Neural cell (in vitro differentiated cells): Measurements from ENCODE around the gene NCBP3. TPM values are rescaled to one million over a fixed set of nuclear protein-coding genes. Genes with fewer than 3 reads are reported as not detected.

Source experiments
- H2AFZ ChIP-seq: fragments of 200-600, 300-800 bp; sonication (generic), shearing (Covaris generic); 2 replicates; pipeline ENCODE4 v1.6.0; 2014; ENCODE audit warnings: low read depth, mild to moderate bottlenecking, antibody characterized with exemption, low read length, moderate library complexity
- H3F3A ChIP-seq: fragments of 200-600 bp; shearing (Covaris generic); 2 replicates; pipeline ENCODE4 v1.6.1; 2016; ENCODE audit warnings: mild to moderate bottlenecking, moderate library complexity, mixed read lengths, antibody characterized with exemption, low read length; ENCODE audit not compliant: insufficient read depth, poor library complexity, severe bottlenecking
- H3K27ac ChIP-seq: fragments of 200-600, 300-800 bp; sonication (generic), shearing (Covaris generic); 2 replicates; pipeline ENCODE4 v1.5.1; 2014; ENCODE audit warnings: mild to moderate bottlenecking, low read length, moderate library complexity
- H3K27me3 ChIP-seq: fragments of 300-800, 200-600 bp; sonication (generic), shearing (Covaris generic); 2 replicates; pipeline ENCODE4 v1.6.0; 2014; ENCODE audit warnings: mild to moderate bottlenecking, low read depth, low read length, moderate library complexity; ENCODE audit not compliant: insufficient read depth
- H3K36me3 ChIP-seq: fragments of 300-800, 200-600 bp; sonication (generic), shearing (Covaris generic); 2 replicates; pipeline ENCODE4 v1.5.1; 2014; ENCODE audit warnings: mild to moderate bottlenecking, antibody characterized with exemption, low read length, moderate library complexity; ENCODE audit not compliant: insufficient read depth
- H3K4me2 ChIP-seq: fragments of 300-800, 200-600 bp; sonication (generic), shearing (Covaris generic); 2 replicates; pipeline ENCODE4 v1.6.0; 2014; ENCODE audit warnings: mild to moderate bottlenecking, low read length
- H3K4me3 ChIP-seq: fragments of 300-800, 200-600 bp; sonication (generic), shearing (Covaris generic); 2 replicates; pipeline ENCODE4 v1.5.1; 2014; ENCODE audit warnings: mild to moderate bottlenecking, low read length, moderate library complexity
- H3K79me2 ChIP-seq: fragments of 200-600 bp; shearing (Covaris generic); replicated peaks from 2 replicates; pipeline ENCODE4 v1.6.0; 2014; ENCODE audit warnings: mild to moderate bottlenecking, low read length, moderate library complexity; ENCODE audit not compliant: insufficient read depth
- H3K9ac ChIP-seq: fragments of 300-800, 200-600 bp; sonication (generic), shearing (Covaris generic); 2 replicates; pipeline ENCODE4 v1.6.1; 2016; ENCODE audit warnings: mild to moderate bottlenecking, low read length, mixed read lengths
- H3K9me2 ChIP-seq: fragments of 200-600 bp; shearing (Covaris generic); 2 replicates; pipeline ENCODE4 v1.6.1; 2016; ENCODE audit warnings: mild to moderate bottlenecking, low read length, mixed read lengths; ENCODE audit not compliant: insufficient read depth
- H3K9me3 ChIP-seq: fragments of 200-600, 300-800 bp; sonication (generic), shearing (Covaris generic); 2 replicates; pipeline ENCODE4 v1.6.1; 2016; ENCODE audit warnings: mild to moderate bottlenecking, mixed run types, low read length, moderate library complexity, mixed read lengths
- H4K20me1 ChIP-seq: fragments of 200-600 bp; shearing (Covaris generic); 2 replicates; pipeline ENCODE4 v1.6.1; 2016; ENCODE audit warnings: mild to moderate bottlenecking, mixed run types; ENCODE audit not compliant: insufficient read depth
- CTCF ChIP-seq: fragments of 450-650 bp; IDR thresholded peaks from 2 replicates; pipeline ENCODE4 v1.5.1; 2014; ENCODE audit warnings: antibody characterized with exemption, mild to moderate bottlenecking, moderate library complexity; ENCODE audit not compliant: poor library complexity, severe bottlenecking
- EP300 ChIP-seq: fragments of 450-650 bp; conservative IDR thresholded peaks from 2 replicates; pipeline ENCODE4 v1.6.1; 2014; ENCODE audit warnings: antibody characterized with exemption, mild to moderate bottlenecking, moderate library complexity; ENCODE audit not compliant: poor library complexity, severe bottlenecking
- EZH2 ChIP-seq: fragments of 200-600, 300-800 bp; shearing (Covaris generic), sonication (generic); IDR thresholded peaks from 2 replicates; pipeline ENCODE4 v1.6.1; 2014; ENCODE audit warnings: antibody characterized with exemption, low read length, borderline replicate concordance, mild to moderate bottlenecking; ENCODE audit not compliant: insufficient read depth, poor library complexity, severe bottlenecking
- MXI1 ChIP-seq: fragments of 450-650 bp; conservative IDR thresholded peaks from 2 replicates; pipeline ENCODE4 v1.6.1; 2014; ENCODE audit warnings: antibody characterized with exemption, mild to moderate bottlenecking; ENCODE audit not compliant: poor library complexity, severe bottlenecking
- POLR2AphosphoS5 ChIP-seq: IDR thresholded peaks from 2 replicates; pipeline ENCODE4 v1.6.1; 2012
- RAD21 ChIP-seq: fragments of 450-650 bp; conservative IDR thresholded peaks from 2 replicates; pipeline ENCODE4 v1.6.1; 2014; ENCODE audit warnings: antibody characterized with exemption, mild to moderate bottlenecking, moderate library complexity
- REST ChIP-seq: IDR thresholded peaks from 2 replicates; pipeline ENCODE4 v1.6.1; 2012; ENCODE audit warnings: borderline replicate concordance
- SMC3 ChIP-seq: fragments of 450-650 bp; conservative IDR thresholded peaks from 2 replicates; pipeline ENCODE4 v1.6.1; 2014; ENCODE audit warnings: antibody characterized with exemption, mild to moderate bottlenecking, moderate library complexity; ENCODE audit not compliant: poor library complexity
- TAF1 ChIP-seq: IDR thresholded peaks from 2 replicates; pipeline ENCODE4 v1.6.1; 2012; ENCODE audit warnings: low read depth
- polyA plus RNA-seq: library from polyadenylated mRNA; depleted of rRNA; stranded (reverse); fragments of >200 nt; gene quantifications from 2 replicates; pipeline ENCODE4 v1.2.3, GENCODE V29; 2014

Gene NCBP3
- polyA plus RNA-seq, 1 donor from 2014 or later: 132 TPM

GRCh38 chr17:3763777-3764170, 82.3 kb downstream of the NCBP3 start:
- no peak overlapping the region for H3K4me3 ChIP-seq
- H3K4me2 ChIP-seq: no peak overlapping the region
- H3K9me2 ChIP-seq: no peaks in the 10 kb centered on the region
- no peak overlapping the region for H3K9ac ChIP-seq
- H4K20me1 ChIP-seq: no peaks in the 10 kb centered on the region
- H3K27ac ChIP-seq: no peak overlapping the region
- H3K36me3 ChIP-seq: no peaks in the 10 kb centered on the region
- no peak for TF ChIP-seq CTCF
- TF ChIP-seq POLR2AphosphoS5: no peak
- no peak for TF ChIP-seq MXI1
- TF ChIP-seq RAD21: no peak
- TF ChIP-seq SMC3: no peak
- TF ChIP-seq EP300: no peak
- no peak for TF ChIP-seq EZH2
- TF ChIP-seq REST: no peak
- TF ChIP-seq TAF1: no peak
- H3K79me2 ChIP-seq: no peaks in the 10 kb centered on the region
- H2AFZ ChIP-seq: no peak overlapping the region
- H3K9me3 ChIP-seq: no peaks in the 10 kb centered on the region
- H3F3A ChIP-seq: no peaks in the 10 kb centered on the region
- H3K27me3 ChIP-seq: no peaks in the 10 kb centered on the region

GRCh38 chr17:3762922-3763776, 82.9 kb downstream of the NCBP3 start:
- H3K4me3 ChIP-seq: no peak overlapping the region
- no peaks in the 10 kb centered on the region for H3K9me2 ChIP-seq
- no peak overlapping the region for H3K4me2 ChIP-seq
- TF ChIP-seq CTCF (no peak), RAD21 (no peak), REST (no peak), EZH2 (no peak), MXI1 (no peak), SMC3 (no peak), TAF1 (no peak), EP300 (no peak), POLR2AphosphoS5 (no peak)
- no peaks in the 10 kb centered on the region for H3F3A ChIP-seq
- H2AFZ ChIP-seq: no peak overlapping the region
- H4K20me1 ChIP-seq: no peaks in the 10 kb centered on the region
- no peaks in the 10 kb centered on the region for H3K9me3 ChIP-seq
- H3K9ac ChIP-seq: no peak overlapping the region
- H3K27me3 ChIP-seq: no peaks in the 10 kb centered on the region
- no peaks in the 10 kb centered on the region for H3K36me3 ChIP-seq
- H3K27ac ChIP-seq: no peak overlapping the region
- no peaks in the 10 kb centered on the region for H3K79me2 ChIP-seq
